GM19468 (cell line): Measurements from ENCODE around the gene CD274.
"Not testable (repeated sequence)": the region's sequence is repeated elsewhere in the genome, so short reads cannot be mapped to it uniquely, and the experiment has no call there.

ENCODE experiments used
- ATAC-seq: cut with Tn5 transposase; IDR thresholded peaks from one replicate; pipeline ENCODE4 v1.9.1; 2021; ENCODE audit warnings: mild to moderate bottlenecking, moderate library complexity, moderate number of reproducible peaks; ENCODE audit not compliant: unreplicated experiment; ENCODE audit errors: extremely low read depth

Gene CD274

GRCh38 chr9:5450359-5451091 lies at the start of gene CD274:
TSS of gene CD274 (plus strand) at chr9:5450542. CDS start at chr9:5456114, 5,572 bp downstream.
- peak; percentile 50 for ATAC-seq

DNA sequence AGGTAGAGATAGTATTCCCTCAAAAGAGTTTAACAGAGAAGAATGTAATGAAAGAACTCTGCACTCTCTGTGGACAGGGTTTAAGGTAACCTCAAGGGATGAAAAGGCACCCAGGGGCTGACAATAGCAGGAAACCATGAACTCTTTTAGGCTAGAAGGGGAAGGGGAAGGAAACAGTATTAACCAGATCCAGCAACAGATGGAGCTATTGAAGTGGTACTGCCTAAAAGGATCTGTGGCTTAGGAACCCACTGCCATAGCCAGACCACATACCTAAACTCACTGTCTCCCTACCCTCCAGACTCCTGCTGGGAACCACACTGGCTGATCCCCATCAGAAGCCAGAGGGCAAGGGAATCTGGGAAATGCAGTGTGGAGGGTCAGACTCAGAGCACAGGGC lies 48.1 kb upstream of the CD274 start:
- ATAC-seq, result no peak

DNA sequence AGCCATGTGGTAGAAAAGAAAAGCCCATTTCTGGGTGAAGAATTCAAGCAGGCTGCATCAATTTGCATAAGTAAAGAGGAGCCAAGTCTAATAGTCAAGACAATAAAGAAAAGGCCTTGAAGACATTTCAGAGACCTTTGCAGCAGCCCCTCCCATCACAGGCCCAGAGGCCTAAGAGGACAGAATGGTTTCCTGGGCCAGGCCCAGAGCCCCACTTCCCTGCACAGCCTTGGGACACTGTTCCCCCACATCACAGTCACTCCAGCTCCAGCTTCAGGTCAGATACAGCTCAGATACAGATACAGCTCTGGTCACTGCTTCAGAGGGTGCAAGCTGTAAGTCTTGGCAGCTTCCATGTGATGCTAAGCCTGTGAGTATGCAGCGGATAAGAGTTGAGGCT lies 41.7 kb upstream of the CD274 start:
- no peak for ATAC-seq

DNA sequence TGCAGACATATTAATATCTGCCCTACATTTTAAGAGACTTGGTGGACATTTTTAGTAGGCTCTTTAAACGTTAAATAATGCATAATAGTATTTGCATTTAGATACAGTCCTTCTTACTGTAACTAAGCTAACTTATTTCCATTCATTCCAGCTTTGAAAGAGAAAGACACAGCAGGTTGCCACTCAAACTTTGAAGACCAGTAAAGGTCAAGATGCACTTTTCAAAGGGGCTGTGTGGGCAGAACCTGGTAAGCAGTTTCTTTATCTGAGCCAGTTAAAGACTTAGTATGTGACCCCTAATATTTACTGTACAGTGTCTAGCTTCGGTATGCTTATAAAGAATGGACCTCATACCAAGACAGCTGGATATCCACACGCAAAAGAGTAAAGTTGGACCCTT lies 33.4 kb upstream of the CD274 start:
- no peak for ATAC-seq

DNA sequence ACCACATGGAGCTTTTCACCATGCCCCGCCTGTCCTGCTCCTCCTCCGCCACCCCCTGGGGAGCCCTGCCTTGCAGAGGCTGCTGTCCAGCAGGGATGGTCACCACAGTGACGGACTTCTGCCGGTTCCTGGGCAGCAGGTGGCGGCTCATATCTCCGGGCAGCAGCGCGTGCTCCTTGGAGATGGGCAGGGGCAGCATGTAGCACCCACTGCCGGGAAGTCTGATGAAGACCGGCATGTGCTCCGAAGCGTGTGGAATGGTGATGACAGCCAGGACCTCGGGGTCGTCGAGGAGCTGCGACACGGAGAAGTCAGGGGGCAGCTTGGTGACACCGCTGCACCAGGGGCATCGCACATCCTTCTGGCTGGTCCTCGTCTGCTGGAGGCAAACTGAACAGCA lies 31.9 kb upstream of the CD274 start:
- ATAC-seq, result no peak

DNA sequence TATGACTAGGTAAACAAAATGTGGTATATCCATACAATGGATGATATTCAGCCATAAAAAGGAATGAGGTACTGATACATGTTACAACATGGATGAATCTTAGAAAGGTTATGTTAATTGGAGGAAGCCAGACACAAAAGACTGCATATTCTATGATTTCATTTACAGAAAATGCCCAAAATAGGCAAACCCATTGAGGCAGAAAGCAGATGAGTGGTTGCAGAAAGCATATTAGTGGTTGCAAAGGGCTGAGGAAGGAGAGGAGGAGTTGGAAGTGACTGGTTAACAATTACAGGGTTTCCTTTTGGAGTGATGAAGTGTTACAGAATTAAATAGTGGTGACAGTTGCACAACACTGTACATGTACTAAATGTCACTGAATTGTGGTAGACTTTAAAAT lies 30.4 kb upstream of the CD274 start:
- no peak for ATAC-seq

DNA sequence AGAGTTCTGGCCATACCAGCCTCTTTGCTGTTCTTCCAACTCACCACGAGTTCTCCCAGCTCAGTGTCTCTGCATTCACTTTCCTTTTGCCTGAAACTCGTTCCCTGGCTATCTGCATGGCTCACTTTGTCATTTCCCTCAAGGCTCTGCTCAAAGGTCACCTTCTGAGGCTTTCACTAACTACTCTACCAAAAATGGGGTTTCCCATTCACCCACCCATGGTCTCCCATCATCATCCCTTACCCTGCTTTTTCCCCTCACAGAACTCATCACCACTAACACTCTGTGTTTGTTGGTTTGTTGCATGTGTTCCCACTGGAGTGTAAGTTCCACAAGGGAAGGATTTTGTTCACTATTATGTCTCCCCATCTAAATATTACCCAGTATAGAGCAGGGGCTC lies 29.2 kb upstream of the CD274 start:
- no peak for ATAC-seq

GRCh38 chr9:5422276-5422675 lies 28.1 kb upstream of the CD274 start:
- ATAC-seq, result no peak

DNA sequence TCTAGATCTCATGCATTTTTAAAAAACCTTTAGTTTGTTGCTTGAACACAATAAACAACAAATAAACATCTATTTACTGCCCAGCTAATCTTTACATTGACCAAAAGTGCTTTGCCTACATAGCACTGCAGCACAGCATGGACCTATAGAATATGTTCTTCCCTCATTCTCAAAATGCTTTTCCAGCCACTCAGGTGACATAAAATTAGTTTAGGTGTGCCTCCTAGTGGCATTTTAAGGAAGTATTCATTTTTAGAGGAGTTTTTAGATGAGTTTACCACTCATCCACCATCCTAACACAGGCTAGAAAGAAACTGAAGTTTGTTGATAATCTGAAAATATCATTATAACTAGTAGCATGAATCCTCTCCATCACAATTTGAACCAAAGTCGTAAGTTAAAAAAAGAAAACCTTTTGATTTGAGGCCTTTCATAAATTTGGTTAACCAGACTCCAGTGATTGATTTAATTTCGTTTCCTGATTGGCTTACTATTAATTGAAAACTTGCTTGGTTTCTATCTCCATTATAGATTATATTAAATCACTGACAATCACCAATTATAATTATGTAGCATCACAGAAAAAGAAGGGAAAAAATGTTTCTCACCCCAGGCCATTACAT lies 25.2 kb upstream of the CD274 start:
- no peak for ATAC-seq

GRCh38 chr9:5427005-5427404 lies 23.3 kb upstream of the CD274 start:
- ATAC-seq, result no peak

DNA sequence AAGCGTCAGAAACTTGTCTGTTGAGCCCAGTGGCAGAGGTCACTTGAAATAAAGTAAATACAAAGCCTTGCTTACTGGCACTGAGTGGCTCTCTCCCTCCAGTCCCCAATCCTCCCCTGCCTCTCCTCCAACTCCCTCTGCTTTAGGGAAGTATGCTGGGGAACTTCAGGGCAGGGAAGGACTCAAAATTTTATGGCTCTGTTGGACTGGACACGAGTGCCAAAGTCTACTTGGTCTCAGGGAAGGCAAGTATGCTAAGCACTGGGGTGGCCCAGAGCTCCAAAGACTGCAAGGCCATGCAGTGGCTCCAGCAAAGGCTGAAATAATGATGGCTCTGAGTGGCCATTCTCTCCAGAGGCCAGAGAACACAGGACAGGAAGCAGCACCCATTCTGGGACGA lies 22.2 kb upstream of the CD274 start:
- ATAC-seq, result no peak

DNA sequence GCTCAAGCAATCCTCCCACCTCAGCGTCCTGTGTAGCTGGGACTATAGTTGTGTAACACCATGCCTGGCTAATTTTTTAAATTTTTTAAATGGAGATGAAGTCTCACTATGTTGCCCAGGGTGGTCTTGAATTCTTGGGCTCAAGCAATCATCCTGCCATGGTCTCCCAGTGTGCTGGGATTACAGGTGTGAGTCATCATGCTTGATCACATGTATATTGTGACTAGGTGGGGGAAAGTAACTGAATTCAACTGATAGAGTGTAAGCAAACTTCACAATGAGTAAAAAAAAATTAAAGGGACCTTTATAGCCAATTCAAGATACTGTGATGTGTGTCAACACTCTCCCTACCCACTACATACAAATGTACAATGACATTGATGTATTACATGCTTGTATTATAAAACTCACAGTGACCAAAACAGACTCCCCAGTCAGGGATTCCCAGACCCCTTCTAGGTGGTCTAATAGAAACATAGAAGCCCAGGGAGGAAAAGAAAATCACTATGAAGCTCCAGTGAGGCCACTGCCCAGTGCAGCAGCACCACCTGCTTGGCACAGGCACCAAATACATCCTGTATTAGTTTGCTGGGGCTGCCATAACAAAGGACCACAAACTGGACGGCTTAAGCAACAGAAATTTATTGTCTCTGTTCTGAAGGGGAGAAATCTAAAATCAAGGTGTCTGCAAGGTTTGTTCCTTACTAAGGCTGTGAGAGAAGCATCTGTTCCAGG lies 21.4 kb upstream of the CD274 start:
- no peak for ATAC-seq

GRCh38 chr9:5429873-5430564 lies 20.3 kb upstream of the CD274 start:
- no peak for ATAC-seq

- ATAC-seq, result no peak
Measured at GRCh38 chr9:5430912-5431311, 19.4 kb upstream of the CD274 start.

DNA sequence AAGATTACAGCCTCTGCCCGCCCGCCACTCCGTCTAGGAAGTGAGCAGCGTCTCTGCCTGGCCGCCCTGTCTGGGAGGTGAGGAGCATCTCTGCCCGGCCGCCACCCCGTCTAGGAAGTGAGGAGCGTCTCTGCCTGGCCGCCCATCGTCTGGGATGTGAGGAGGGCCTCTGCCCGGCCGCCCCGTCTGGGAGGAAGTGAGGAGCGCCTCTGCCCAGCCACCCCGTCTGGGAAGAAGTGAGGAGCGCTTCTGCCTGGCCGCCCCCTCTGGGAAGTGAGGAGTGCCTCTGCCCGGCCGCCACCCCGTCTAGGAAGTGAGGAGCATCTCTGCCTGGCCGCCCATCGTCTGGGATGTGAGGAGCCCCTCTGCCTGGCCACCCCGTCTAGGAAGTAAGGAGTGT lies 17.5 kb upstream of the CD274 start:
- ATAC-seq, result not testable (repeated sequence)

DNA sequence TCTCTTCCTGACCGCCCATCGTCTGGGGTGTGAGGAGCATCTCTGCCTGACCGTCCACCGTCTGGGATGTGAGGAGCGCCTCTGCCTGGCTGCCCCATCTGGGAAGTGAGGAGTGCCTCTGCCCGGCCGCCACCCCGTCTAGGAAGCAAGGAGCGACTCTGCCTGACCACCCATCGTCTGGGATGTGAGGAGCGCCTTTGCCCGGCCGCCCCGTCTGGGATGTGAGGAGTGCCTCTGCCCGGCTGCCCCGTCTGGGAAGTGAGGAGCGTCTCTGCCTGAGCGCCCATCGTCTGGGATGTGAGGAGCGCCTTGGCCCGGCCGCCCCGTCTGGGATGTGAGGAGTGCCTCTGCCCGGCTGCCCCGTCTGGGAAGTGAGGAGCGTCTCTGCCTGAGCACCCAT lies 17.0 kb upstream of the CD274 start:
- not testable (repeated sequence) for ATAC-seq

- not testable (repeated sequence) for ATAC-seq
Measured at GRCh38 chr9:5433841-5434810, 16.2 kb upstream of the CD274 start.

- ATAC-seq, result no peak
Measured at GRCh38 chr9:5435912-5436311, 14.4 kb upstream of the CD274 start.

GRCh38 chr9:5436441-5436840 lies 13.9 kb upstream of the CD274 start:
- no peak for ATAC-seq
